Mesenchymal stem cell (in vitro differentiated cells and primary cell): ENCODE results near the gene TNS2.
"Not testable (repeated sequence)": the region's sequence is repeated elsewhere in the genome, so short reads cannot be mapped to it uniquely, and the experiment has no call there.

ENCODE experiments used
- DNase-seq: peaks from one replicate; pipeline ENCODE4 v3.0.0-alpha.2; 2013
- H2AFZ ChIP-seq: one replicate; pipeline ENCODE4 v1.6.1; 2013; ENCODE audit warnings: low read depth, mild to moderate bottlenecking, control low read depth, inconsistent platforms, low read length, moderate library complexity
- H2AK5ac ChIP-seq: 2 replicates; pipeline ENCODE4 v1.6.1; 2013; ENCODE audit warnings: low read length, moderate library complexity, mild to moderate bottlenecking, inconsistent platforms; ENCODE audit not compliant: severe bottlenecking
- H2BK120ac ChIP-seq: one replicate; pipeline ENCODE4 v1.6.1; 2013; ENCODE audit warnings: low read depth, mild to moderate bottlenecking, inconsistent platforms, low read length, moderate library complexity
- H2BK12ac ChIP-seq, 2 experiments: one replicate each; pipeline ENCODE4 v1.6.1; 2013; ENCODE audit warnings: inconsistent platforms in 2 of 2, low read length in 2 of 2, mild to moderate bottlenecking in 2 of 2, moderate library complexity in 2 of 2, control low read depth in 1 of 2
- H2BK15ac ChIP-seq: one replicate; pipeline ENCODE4 v1.6.1; 2013; ENCODE audit warnings: mild to moderate bottlenecking, low read depth, inconsistent platforms; ENCODE audit not compliant: poor library complexity, severe bottlenecking
- H2BK5ac ChIP-seq: 2 replicates; pipeline ENCODE4 v1.6.1; 2013; ENCODE audit warnings: low read depth, mild to moderate bottlenecking, low read length, control low read depth, inconsistent platforms; ENCODE audit not compliant: poor library complexity, severe bottlenecking
- H3K14ac ChIP-seq, 2 experiments: one replicate each; pipeline ENCODE4 v1.6.1; 2013; ENCODE audit warnings: inconsistent platforms in 2 of 2, low read length in 2 of 2, control low read depth in 1 of 2, mild to moderate bottlenecking in 1 of 2, moderate library complexity in 1 of 2
- H3K18ac ChIP-seq, 2 experiments: one replicate each; pipeline ENCODE4 v1.6.1; 2013; ENCODE audit warnings: inconsistent platforms in 2 of 2, low read length in 2 of 2, control low read depth in 1 of 2, low read depth in 1 of 2, mild to moderate bottlenecking in 1 of 2
- H3K23ac ChIP-seq, 2 experiments: one replicate each; pipeline ENCODE4 v1.6.1; 2013; ENCODE audit warnings: inconsistent platforms in 2 of 2, low read length in 2 of 2, mild to moderate bottlenecking in 2 of 2, moderate library complexity in 2 of 2, control low read depth in 1 of 2
- H3K27ac ChIP-seq: 2 replicates; pipeline ENCODE4 v1.5.1; 2013; ENCODE audit warnings: mild to moderate bottlenecking, moderate library complexity, low read length, control low read depth, inconsistent platforms; ENCODE audit not compliant: poor library complexity, severe bottlenecking
- H3K27me3 ChIP-seq, 2 experiments: 2 replicates each; pipeline versions ENCODE4 v1.6.1 to v1.7.0; 2013; ENCODE audit warnings: low read length in 2 of 2, mild to moderate bottlenecking in 2 of 2, moderate library complexity in 2 of 2, control low read depth in 1 of 2, inconsistent platforms in 1 of 2; ENCODE audit not compliant: control insufficient read depth in 1 of 2, insufficient read depth in 1 of 2
- H3K36me3 ChIP-seq, 2 experiments: 2 replicates each; pipeline versions ENCODE4 v1.6.1 to v1.7.0; 2013; ENCODE audit warnings: low read length in 2 of 2, control low read depth in 1 of 2, inconsistent platforms in 1 of 2, low read depth in 1 of 2, mild to moderate bottlenecking in 1 of 2; ENCODE audit not compliant: insufficient read depth in 2 of 2, control insufficient read depth in 1 of 2
- H3K4ac ChIP-seq, 2 experiments: one replicate each; pipeline ENCODE4 v1.6.1; 2013; ENCODE audit warnings: inconsistent platforms in 2 of 2, low read length in 2 of 2, mild to moderate bottlenecking in 2 of 2, moderate library complexity in 2 of 2, control low read depth in 1 of 2, low read depth in 1 of 2
- H3K4me1 ChIP-seq: 2 replicates; pipeline ENCODE4 v1.6.1; 2013; ENCODE audit warnings: low read depth, low read length, control low read depth; ENCODE audit not compliant: control insufficient read depth, insufficient read depth
- H3K4me2 ChIP-seq: 2 replicates; pipeline ENCODE4 v1.6.1; 2013; ENCODE audit warnings: low read length, mild to moderate bottlenecking, inconsistent platforms; ENCODE audit not compliant: poor library complexity, severe bottlenecking
- H3K4me3 ChIP-seq, 2 experiments: 2 replicates each; pipeline versions ENCODE4 v1.5.1 to v1.7.0; 2013; ENCODE audit warnings: low read length in 2 of 2, mild to moderate bottlenecking in 2 of 2, control low read depth in 1 of 2, low read depth in 1 of 2; ENCODE audit not compliant: insufficient read depth in 1 of 2
- H3K79me1 ChIP-seq: replicated peaks from 2 replicates; pipeline ENCODE4 v1.6.1; 2013; ENCODE audit warnings: mild to moderate bottlenecking, control low read depth, low read length, inconsistent platforms; ENCODE audit not compliant: poor library complexity, severe bottlenecking
- H3K9ac ChIP-seq: 2 replicates; pipeline ENCODE4 v1.7.0; 2013; ENCODE audit warnings: mild to moderate bottlenecking, low read length, moderate library complexity
- H3K9me3 ChIP-seq: 2 replicates; pipeline ENCODE4 v1.7.0; 2013; ENCODE audit warnings: mild to moderate bottlenecking, low read length; ENCODE audit not compliant: control insufficient read depth
- H4K8ac ChIP-seq: one replicate; pipeline ENCODE4 v1.6.1; 2013; ENCODE audit warnings: inconsistent platforms, mild to moderate bottlenecking, low read length, moderate library complexity
- H4K91ac ChIP-seq: one replicate; pipeline ENCODE4 v1.6.1; 2013; ENCODE audit warnings: mild to moderate bottlenecking, low read length, inconsistent platforms
- WGBS: methylation state at CpG from one replicate; pipeline ENCODE4 v1.1.7; 2013; ENCODE audit warnings: mixed read lengths; 5-methylcytosine and 5-hydroxymethylcytosine counted together

Gene TNS2

GRCh38 chr12:53012928-53013327 lies 36.9 kb upstream of the TNS2 start:
- no peak overlapping the region for H2AK5ac ChIP-seq
- peaks cover 21 to 68% of the 10 kb centered on the region in 2 experiments for H3K36me3 ChIP-seq
- no peak overlapping the region for H2BK5ac ChIP-seq
- H3K79me1 ChIP-seq: peaks cover 2% of the 10 kb centered on the region
- no peaks in the 10 kb centered on the region for H3K27me3 ChIP-seq
- no peak overlapping the region for H2BK15ac ChIP-seq
- peaks cover 4% of the 10 kb centered on the region for H3K4me1 ChIP-seq
- H3K4ac ChIP-seq: no peak overlapping the region
- no peak overlapping the region for H3K14ac ChIP-seq
- H2AFZ ChIP-seq: no peak overlapping the region
- 96% methylated on average over 3 of the region's 3 CpGs for WGBS
- no peak for DNase-seq
- H3K4me2 ChIP-seq: no peak overlapping the region
- H4K91ac ChIP-seq: no peak overlapping the region
- no peak overlapping the region for H3K18ac ChIP-seq
- H2BK120ac ChIP-seq: no peak overlapping the region
- H3K4me3 ChIP-seq: no peak overlapping the region
- H3K27ac ChIP-seq: no peak overlapping the region
- no peak overlapping the region for H4K8ac ChIP-seq
- H3K23ac ChIP-seq: no peak overlapping the region
- H3K9ac ChIP-seq: no peak overlapping the region
- H3K9me3 ChIP-seq: no peaks in the 10 kb centered on the region
- no peak overlapping the region for H2BK12ac ChIP-seq

DNA sequence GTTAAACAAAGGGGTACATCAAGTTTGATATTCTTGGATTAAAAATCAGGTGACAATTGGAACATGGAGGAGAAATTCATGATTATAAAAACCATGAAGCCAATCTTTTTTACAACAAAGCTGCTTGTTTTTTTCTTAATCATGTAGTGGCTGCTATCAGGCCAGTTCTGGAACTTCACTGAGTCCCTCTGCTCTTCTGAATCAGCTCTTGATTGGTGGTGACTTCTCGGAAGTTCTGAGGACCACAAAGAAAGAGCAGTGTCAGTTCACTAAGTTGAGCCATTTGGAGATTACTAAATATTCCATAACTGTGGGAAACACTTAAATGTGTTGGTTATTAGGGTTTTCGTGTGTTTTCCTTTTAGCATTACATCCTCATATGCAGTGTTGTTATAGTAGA lies 35.2 kb upstream of the TNS2 start:
- 96% methylated on average over 2 of the region's 2 CpGs for WGBS
- no peak overlapping the region for H3K9ac ChIP-seq
- H3K4me1 ChIP-seq: peaks cover 1% of the 10 kb centered on the region
- H2BK120ac ChIP-seq: no peak overlapping the region
- no peak overlapping the region for H3K4ac ChIP-seq
- no peak overlapping the region for H3K23ac ChIP-seq
- H3K14ac ChIP-seq: no peak overlapping the region
- peaks cover 20 to 70% of the 10 kb centered on the region in 2 experiments for H3K36me3 ChIP-seq
- peaks cover 4% of the 10 kb centered on the region for H3K79me1 ChIP-seq
- no peak overlapping the region for H2BK15ac ChIP-seq
- H2AFZ ChIP-seq: no peak overlapping the region
- no peak overlapping the region for H2AK5ac ChIP-seq
- H3K4me2 ChIP-seq: no peak overlapping the region
- H3K27me3 ChIP-seq: no peaks in the 10 kb centered on the region
- no peak overlapping the region for H2BK5ac ChIP-seq
- no peak overlapping the region for H3K18ac ChIP-seq
- no peaks in the 10 kb centered on the region for H3K9me3 ChIP-seq
- H4K8ac ChIP-seq: no peak overlapping the region
- no peak overlapping the region for H3K4me3 ChIP-seq
- H2BK12ac ChIP-seq: no peak overlapping the region
- no peak for DNase-seq
- no peak overlapping the region for H4K91ac ChIP-seq
- no peak overlapping the region for H3K27ac ChIP-seq

DNA sequence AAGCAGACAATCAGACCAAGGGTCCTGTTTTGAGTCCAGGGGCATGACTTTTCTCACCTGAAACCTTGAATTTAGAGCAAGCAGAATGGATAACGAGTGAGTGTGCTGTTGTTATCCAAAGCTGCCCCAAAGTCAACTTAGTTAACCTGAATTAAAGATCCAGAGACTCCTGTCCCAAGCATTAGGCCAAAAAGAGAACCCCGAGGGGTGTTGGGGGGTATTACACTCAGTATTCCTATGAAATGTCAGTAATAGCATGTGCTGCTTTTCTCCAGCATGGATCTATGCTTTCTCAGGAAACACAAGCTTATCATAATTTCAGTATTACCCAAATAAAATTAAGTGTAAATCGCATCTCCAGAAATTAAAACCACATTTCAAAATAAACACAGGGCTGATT lies 24.6 kb upstream of the TNS2 start:
- no peak overlapping the region for H2BK15ac ChIP-seq
- no peak overlapping the region for H2BK120ac ChIP-seq
- no peak overlapping the region for H3K14ac ChIP-seq
- no peak overlapping the region for H3K4me2 ChIP-seq
- no peak overlapping the region for H2BK5ac ChIP-seq
- WGBS: 100% methylated on average over 1 of the region's 3 CpGs
- no peaks in the 10 kb centered on the region for H3K27me3 ChIP-seq
- H3K23ac ChIP-seq: no peak overlapping the region
- H2AK5ac ChIP-seq: no peak overlapping the region
- H2AFZ ChIP-seq: no peak overlapping the region
- H3K9me3 ChIP-seq: no peaks in the 10 kb centered on the region
- no peak overlapping the region for H4K91ac ChIP-seq
- no peak overlapping the region for H3K4ac ChIP-seq
- H3K4me1 ChIP-seq: no peaks in the 10 kb centered on the region
- no peak overlapping the region for H3K18ac ChIP-seq
- H3K4me3 ChIP-seq: no peak overlapping the region
- H3K27ac ChIP-seq: no peak overlapping the region
- H3K9ac ChIP-seq: peak overlapping the region; percentile 22
- H4K8ac ChIP-seq: no peak overlapping the region
- no peak for DNase-seq
- H3K79me1 ChIP-seq: peaks cover 9% of the 10 kb centered on the region
- no peak overlapping the region for H2BK12ac ChIP-seq
- H3K36me3 ChIP-seq: peaks cover 37 to 89% of the 10 kb centered on the region in 2 experiments

- not testable (repeated sequence) for H3K9me3 ChIP-seq, DNase-seq, H2BK120ac ChIP-seq, H3K4me3 ChIP-seq, H3K23ac ChIP-seq, H2AK5ac ChIP-seq, H4K8ac ChIP-seq, H3K27me3 ChIP-seq, H3K4me1 ChIP-seq, H3K4ac ChIP-seq, H3K9ac ChIP-seq, H3K14ac ChIP-seq, H2BK15ac ChIP-seq, H4K91ac ChIP-seq, H2AFZ ChIP-seq, H2BK12ac ChIP-seq, H3K4me2 ChIP-seq, H3K27ac ChIP-seq, H3K18ac ChIP-seq, H2BK5ac ChIP-seq
- peaks cover 48 to 88% of the 10 kb centered on the region in 2 experiments for H3K36me3 ChIP-seq
- peaks cover 11% of the 10 kb centered on the region for H3K79me1 ChIP-seq
- WGBS: 88% methylated on average over 12 of the region's 13 CpGs
Measured at GRCh38 chr12:53027014-53027413, 22.9 kb upstream of the TNS2 start.
